Measurements from ENCODE around the gene ARHGAP29.
"Not testable (repeated sequence)": the region's sequence is repeated elsewhere in the genome, so short reads cannot be mapped to it uniquely, and the experiment has no call there.

The ARHGAP29 gene

DNA sequence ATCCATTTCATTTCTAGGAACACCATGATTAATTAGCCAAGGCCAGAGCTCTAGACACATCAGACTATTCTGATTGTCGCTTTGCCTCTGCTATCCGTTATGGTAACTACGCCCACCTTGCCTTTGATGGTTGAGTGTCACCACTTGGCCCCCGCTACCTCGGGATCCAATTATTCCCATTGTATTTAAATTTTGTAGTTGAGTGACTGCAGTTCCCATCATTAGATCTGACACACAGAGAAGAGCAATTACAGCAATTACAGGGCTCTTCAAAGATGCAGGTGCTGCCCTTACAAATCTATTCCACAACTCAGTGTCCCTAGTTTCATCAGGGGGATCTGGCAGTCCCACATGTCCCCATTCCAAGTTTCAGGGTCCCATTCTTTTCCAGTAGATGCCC lies 71.5 kb downstream of the ARHGAP29 start:
- DNase-seq (ENCODE audit: low read depth in 2 of 2), result no peak

DNA sequence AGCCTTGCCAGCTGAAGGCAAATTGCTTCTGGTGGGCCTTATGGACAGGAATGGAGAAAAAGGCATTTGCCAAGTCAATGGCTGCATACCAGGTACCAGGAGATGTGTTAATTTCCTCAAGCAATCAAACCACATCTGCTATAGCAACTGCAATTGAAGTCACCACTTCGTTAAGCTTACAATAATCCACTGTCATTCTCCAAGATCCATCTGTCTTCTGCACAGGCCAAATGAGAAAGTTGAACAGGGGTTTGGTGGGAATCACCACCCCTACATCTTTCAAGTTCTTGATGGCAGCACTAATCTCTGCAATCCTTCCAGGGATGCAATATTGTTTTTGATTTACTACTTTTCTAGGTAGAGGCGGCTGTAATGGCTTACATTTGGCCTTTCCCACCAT lies 72.5 kb downstream of the ARHGAP29 start:
- not testable (repeated sequence) for DNase-seq (ENCODE audit: low read depth in 2 of 2)

- not testable (repeated sequence) for DNase-seq (ENCODE audit: low read depth in 2 of 2)
Measured at GRCh38 chr1:94164121-94164520, 73.3 kb downstream of the ARHGAP29 start.

- not testable (repeated sequence) for DNase-seq (ENCODE audit: low read depth in 2 of 2)
Measured at GRCh38 chr1:94163249-94163648, 74.1 kb downstream of the ARHGAP29 start.

GRCh38 chr1:94160811-94161210 lies 76.6 kb downstream of the ARHGAP29 start:
- DNase-seq (ENCODE audit: low read depth in 2 of 2), result no peak

GRCh38 chr1:94156096-94156625 lies 81.2 kb downstream of the ARHGAP29 start:
- DNase-seq (ENCODE audit: low read depth in 2 of 2), result no peak

GRCh38 chr1:94154989-94155388 lies 82.4 kb downstream of the ARHGAP29 start:
- no peak for DNase-seq (ENCODE audit: low read depth in 2 of 2)

DNA sequence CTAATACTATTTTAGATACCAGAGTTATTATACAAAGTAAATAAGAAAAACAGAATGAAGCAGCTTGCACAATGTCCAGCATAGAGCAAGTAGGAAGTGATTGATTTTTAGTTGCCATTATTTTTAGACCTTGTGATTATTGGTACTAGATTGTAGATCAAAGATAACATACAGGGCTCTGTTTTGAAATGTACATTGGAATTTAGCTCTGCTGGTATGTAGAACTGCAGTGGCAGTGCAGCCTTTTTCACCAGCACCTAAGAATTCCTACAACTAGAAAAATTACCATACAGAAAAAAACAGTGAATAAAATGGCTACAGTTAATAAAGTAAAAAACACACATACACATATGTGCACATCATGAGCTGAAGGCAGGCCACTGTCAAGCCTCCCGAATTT lies 84.3 kb downstream of the ARHGAP29 start:
- no peak for DNase-seq (ENCODE audit: low read depth in 2 of 2)

GRCh38 chr1:94149166-94149565 lies 88.2 kb downstream of the ARHGAP29 start:
- not testable (repeated sequence) for DNase-seq (ENCODE audit: low read depth in 2 of 2)

GRCh38 chr1:94146273-94146672 lies 91.1 kb downstream of the ARHGAP29 start:
- no peak for DNase-seq (ENCODE audit: low read depth in 2 of 2)

DNA sequence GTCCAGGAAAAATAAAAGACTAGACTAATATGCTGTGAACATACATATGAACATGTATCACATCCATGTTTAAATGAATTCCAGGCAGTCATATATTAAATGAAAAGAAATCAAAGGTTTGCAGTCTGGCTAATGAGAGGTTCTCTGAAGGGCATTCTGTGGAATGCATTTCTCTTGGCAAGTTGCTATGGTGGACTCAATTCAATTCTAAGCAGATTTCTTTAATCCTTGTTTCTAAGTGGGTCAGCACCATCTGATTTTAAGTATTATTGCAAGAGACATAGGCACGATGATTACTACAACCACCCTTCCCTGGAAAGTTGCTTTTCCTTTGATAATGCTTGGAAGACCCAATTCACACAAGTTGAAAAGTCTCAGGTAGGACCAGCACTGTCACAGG lies 92.5 kb downstream of the ARHGAP29 start:
- no peak for DNase-seq (ENCODE audit: low read depth in 2 of 2)

DNA sequence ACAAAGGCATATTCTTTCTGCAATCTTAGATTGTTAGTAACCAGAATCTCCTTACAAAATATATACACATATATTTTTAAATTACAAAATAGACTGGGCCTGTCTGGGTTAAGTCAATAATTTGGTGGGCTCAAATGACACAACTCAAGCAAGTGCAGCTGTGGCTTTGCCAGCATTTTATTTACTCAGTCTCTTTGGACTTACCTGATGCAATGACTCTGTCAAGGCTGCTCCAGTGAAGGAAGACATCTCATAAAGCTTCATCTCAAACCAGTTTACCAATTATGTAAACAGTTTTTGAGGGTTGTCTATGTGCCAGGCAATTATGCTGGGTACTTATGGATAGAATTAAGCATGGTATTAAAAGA lies 93.6 kb downstream of the ARHGAP29 start:
- no peak for DNase-seq (ENCODE audit: low read depth in 2 of 2)

GRCh38 chr1:94143173-94143808 lies 94.1 kb downstream of the ARHGAP29 start:
- no peak for DNase-seq (ENCODE audit: low read depth in 2 of 2)

DNA sequence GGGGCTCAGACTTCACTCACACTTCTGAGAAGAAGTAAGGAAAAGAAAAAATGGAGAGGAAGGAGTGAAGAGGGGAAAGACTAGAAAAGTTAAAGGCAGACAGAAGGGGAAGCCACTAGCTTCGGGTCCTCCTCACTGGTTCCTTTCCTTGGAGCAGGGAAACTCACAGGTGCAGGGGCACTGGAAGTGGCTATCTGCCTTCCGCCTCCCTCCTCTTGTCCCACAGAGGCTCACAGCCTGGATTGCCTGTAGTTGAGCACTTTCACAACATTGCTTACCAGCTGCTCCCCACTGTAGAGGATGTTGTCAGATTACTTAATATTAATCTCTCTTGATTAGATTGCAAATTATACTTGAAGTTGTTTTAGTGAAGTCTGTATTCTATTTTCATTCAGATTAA lies 94.8 kb downstream of the ARHGAP29 start:
- DNase-seq (ENCODE audit: low read depth in 2 of 2), result no peak

GRCh38 chr1:94142022-94142421 lies 95.4 kb downstream of the ARHGAP29 start:
- DNase-seq (ENCODE audit: low read depth in 2 of 2), result no peak

DNA sequence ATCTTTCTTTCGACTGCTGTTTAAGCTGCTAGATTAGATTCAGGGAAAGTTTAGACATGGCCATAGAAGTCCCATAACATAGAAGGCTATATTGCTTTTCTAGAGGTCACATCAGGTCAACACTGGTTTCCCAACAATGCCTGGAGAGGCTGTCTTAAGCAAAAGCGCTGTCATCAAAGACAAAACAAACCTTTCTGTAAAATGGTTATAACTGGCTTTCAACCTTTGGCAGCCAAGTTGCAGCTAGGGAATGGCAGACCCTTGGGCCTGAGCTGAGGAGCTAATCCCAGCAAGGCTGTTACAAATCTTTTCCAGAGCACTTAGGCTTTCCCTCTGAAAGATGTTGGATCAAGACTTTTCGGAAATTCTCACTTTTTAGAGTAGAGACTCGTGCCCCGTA lies 105.3 kb downstream of the ARHGAP29 start:
- no peak for DNase-seq (ENCODE audit: low read depth in 2 of 2)

DNA sequence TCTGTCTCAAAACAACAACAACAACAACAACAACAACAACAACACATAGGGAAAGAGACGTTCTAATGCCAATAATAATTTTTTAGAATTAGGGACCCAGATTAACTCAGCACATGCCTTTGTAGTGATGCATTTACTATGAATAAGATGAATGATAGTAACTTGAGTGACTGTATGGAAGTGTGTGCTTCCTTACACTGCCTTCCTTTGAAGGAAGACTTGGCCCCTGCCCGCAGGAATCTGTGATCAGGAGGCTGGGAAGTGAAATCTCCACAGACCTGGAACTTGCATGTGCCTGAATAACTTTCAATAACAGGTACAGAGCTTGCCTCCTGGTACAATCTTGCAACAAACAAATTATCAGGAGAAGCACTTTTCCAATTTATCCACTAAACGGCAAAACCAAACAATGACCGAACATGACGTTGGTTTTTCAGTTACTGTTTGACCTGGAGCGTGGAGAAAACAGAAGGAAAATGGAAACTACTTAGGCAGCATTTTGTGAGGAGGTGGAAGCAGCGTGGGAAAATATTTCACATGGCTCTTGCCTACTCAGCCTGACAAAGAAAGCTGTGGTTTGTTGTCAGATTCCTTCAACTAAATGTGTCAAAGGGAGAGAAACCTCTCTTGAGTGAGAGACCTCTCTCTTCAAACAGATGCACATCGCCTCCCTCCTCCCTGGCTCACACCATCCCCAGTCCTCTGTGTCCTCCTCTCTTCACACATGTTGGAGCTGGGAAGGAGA lies 106.4 kb downstream of the ARHGAP29 start:
- DNase-seq (ENCODE audit: low read depth in 2 of 2), result no peak

- no peak for DNase-seq (ENCODE audit: low read depth in 2 of 2)
Measured at GRCh38 chr1:94126651-94127050, 110.7 kb downstream of the ARHGAP29 start.

DNA sequence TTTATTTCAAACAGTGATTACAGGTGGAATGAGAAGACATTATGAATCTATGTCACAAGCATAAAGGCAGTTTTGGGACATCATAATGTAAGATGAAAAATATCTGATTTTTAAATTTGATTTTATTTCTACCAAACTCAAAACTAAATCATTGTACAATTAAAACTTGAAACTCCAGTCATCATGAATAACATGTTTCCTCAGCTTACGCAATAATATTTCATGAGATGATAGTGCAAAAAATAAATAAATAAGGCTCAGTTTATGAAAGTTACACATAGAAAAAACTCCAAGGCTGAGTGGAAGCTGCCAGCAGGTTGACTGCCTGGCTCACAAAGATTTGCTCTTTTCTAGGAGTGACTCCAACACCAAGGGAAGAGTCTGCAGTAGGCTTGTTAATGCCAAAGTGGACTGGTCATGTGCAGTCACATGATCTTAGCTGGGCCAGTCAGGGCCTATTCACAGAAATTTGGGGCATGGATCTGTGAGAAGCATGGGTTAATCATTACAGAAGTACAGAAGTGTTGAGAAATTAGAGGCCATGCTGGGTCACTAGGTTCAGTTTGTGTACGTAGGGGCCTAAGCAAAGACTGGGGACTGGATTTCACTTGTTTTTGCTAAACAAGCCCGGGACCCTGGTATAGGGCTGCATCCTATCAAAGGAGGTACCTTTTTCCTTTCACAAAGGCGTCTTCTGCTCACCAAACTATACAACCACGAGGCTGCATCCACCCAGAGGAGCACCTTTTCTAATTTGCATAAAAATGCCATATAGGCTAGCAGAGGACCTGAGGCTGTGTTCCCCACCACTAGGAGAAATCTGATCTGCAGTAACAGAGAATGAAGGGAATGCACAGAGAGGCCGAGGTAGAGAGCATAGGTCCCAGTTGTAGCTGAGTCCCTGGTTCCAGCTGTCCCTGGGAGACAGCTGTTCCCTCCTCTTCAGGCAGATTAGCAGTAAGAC lies 111.6 kb downstream of the ARHGAP29 start:
- DNase-seq (ENCODE audit: low read depth in 2 of 2), result no peak

- no peak for DNase-seq (ENCODE audit: low read depth in 2 of 2)
Measured at GRCh38 chr1:94124538-94124937, 112.8 kb downstream of the ARHGAP29 start.

GRCh38 chr1:94122201-94122970 lies 115.0 kb downstream of the ARHGAP29 start:
- no peak for DNase-seq (ENCODE audit: low read depth in 2 of 2)
